Skin of body (tissue), 2 donors: ENCODE measurements around the gene MLXIPL. TPM values are rescaled to one million over a fixed set of nuclear protein-coding genes. Genes with fewer than 3 reads are reported as not detected.
"Not testable (repeated sequence)": the region's sequence is repeated elsewhere in the genome, so short reads cannot be mapped to it uniquely, and the experiment has no call there.

Source experiments
- DNase-seq: peaks from one replicate; lab custom pipeline; 2025; lab: John Stamatoyannopoulos, UW
- total RNA-seq: library from RNA; depleted of rRNA; stranded (reverse); fragments of >200 nt; gene quantifications from one replicate; pipeline ENCODE4 v1.2.3, GENCODE V29; 2014

The MLXIPL gene
- total RNA-seq, 1 donor from 2014 or later = 22.3 TPM

DNA sequence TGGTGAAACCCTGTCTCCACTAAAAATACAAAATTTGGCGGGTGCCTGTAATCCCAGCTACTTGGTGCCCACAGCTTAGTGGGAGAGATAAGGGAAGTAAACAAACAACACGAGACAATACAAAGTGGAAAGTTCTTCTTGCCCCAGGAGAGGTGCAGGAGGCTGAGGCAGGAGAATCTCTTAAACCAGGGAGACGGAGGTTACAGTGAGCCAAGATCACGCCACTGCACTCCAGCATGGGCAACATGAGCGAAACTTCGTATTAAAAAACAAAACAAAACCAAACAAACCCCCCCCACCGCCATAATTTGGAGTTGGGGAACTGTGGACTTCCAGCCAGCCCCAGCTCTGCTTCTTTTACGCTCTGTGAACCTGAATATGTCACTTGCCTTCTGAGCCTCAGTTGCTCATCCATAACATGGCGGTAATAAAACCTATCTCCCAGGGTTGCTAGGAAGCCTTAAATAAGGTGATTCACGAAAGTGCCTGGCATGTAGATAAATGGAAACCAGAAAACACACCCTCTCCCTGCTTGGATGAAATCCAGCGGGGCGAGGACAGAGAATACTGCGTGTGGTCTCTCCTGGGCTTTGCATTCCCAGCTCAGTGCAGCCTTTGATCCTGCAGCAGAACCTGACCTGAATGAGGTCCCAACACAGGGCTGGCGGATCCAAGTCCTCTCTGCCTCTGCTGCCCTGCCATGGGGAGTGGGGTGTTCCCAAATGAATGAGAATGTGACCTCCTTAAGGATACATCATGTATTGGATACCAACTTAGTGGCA is 10.2 kb downstream of the MLXIPL start:
- DNase-seq = no peak

DNA sequence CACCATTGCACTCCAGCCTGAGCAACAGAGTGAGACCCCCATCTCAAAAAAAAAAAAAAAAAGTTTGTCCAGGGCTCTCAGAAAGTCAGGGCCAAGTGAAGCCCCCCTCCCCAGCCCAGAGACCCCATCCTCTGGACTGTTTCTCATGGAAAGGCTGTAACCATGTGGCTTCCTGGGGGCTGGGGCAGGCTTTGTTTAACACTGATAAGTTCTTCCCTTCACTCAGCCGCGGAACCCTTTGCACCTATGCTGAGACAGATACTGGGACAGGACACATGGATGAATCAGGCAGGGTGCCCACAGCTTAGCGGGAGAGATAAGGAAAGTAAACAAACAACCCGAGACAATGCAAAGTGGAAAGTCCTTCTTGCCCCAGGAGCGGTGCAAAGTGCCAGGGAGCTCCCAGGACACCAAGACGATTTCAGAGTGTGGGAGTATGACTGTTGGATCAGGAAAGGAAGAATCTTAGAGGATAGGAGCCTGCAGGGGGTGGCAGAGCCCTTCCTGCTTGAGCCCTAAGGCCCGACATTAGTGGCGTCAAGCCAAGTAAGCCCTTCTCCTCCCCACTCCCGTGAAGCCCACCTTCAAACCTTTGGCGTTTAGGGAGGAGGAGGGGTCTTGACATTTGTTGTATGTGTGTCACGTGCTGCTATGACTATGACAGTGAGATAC is 11.6 kb downstream of the MLXIPL start:
- DNase-seq = no peak

DNA sequence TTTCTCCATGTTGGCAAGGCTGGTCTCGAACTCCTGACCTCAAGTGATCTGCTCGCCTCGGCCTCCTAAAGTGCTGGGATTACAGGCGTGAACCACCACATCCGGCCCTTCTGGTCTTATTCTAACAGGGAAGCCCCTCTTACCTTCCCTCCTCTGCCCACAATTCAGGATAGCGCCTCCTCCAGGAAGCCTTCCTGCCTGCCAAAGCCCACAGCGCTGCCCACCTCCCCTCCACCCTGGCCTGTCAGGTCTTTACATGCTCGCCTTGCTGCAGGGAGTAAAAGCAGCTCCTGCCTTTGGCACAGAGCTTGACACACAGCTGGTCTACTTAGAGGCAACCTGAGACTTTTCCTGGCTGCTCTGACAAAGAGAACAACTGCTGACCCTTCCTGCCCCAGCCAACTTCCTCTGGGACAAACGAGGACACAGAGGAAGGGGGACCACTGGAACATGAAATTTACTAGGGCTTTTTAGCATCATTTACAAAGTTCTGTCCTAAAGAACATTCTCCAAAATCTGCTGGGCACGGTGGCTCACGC is 13.2 kb downstream of the MLXIPL start:
- no peak for DNase-seq

DNA sequence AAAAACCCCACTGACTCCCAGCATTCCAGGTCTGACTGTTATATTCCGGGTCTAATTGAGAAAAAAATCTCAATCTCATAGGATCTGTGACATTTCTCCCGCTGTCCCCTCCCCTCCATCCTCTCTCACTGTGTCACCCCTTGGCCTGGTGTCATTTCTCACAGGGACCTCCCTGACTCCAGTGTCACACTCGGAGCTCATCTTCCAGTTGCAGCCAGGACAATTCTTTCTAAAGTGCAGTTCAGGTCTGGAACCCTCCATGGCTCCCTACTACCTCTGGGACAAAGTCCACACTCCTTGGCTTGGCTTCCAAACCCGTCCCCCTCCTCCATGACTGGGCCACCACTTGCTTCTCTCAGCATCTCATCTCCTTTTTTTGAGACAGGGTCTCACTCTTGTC is 14.2 kb downstream of the MLXIPL start:
- no peak for DNase-seq

DNA sequence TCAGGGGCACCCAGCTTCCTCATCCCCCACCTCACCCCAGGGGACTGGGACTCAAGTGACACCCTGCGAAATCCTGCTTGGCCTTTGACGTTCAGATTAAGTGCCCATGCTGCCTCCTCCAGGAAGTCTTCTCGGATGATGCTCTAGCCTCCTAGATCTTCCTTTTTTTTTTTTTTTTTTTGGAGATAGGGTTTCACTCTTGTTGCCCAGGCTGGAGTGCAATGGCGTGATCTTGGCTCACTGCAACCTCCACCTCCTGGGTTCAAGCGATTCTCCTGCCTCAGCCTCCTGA is 16.7 kb downstream of the MLXIPL start:
- not testable (repeated sequence) for DNase-seq

DNA sequence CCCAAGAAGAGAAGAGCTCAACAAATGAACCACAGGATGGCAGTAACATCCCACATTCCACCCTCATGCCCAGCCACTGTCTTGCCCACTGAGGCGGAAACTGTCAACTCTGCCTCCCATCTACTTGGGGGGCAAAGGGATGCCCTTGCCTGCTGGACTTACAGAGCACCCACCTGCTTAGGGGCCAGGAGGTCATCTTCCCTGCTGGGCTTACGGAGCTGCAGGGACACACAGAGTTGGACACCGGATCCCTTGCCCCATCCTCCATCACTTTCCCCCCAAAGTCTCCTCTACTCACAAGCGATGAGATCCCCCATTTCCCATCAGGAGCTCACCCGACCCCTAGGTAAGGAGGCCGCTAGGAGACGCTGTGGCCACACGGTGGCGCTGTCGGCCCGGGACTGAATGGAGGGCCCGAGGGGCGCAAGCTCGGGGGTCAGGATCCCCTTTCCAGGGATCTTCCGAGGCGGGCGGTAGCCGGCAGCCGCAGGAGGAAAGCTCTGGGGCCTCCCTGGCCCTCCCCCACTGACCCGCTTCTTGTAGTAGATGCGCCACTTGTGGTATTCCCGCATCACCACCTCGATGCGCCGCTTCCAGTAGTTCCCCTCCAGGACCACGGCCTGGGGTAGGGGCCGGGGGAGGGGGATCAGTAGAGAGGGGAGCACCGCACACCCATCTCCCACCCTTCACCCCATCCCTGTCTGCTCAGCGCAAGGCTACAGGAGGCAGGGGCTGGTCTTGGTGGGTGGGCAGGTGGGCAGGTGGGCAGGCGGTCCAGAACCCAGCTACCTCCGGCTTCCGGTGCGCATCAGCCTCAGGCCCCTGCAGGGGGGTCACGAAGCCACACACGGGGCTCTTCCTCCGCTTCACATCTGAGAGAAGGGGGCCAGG is 17.3 kb downstream of the MLXIPL start:
- DNase-seq = no peak

DNA sequence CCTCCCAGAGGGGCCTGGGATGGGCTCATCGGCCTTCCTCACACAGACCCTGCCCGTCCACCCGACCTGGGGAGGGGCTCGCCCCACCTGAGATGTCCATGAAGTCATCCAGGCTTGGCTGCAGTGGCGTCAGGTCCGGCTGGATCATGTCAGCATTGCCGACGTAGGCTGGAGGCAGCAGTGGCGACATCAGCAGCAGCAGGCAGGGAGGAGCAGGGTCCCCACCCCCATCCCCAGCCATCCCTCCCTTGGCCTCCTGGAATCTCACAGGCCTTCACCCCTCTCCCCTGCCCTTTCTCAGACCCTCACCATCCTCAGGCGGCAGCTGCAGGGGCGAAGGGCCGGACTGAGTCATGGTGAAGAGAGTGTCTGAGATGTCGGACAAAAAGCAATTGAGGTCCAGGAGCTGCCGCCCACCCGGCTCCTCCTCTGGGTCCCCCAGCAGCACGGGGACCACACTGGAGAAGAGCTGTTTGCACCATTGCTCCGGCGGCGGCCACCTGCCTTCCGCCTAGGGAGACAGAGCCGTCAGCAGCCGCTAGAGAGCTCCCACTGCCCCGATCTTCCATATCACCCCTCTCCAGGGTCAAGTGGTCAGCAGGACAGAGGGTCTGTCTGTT is 18.6 kb downstream of the MLXIPL start:
- no peak for DNase-seq

DNA sequence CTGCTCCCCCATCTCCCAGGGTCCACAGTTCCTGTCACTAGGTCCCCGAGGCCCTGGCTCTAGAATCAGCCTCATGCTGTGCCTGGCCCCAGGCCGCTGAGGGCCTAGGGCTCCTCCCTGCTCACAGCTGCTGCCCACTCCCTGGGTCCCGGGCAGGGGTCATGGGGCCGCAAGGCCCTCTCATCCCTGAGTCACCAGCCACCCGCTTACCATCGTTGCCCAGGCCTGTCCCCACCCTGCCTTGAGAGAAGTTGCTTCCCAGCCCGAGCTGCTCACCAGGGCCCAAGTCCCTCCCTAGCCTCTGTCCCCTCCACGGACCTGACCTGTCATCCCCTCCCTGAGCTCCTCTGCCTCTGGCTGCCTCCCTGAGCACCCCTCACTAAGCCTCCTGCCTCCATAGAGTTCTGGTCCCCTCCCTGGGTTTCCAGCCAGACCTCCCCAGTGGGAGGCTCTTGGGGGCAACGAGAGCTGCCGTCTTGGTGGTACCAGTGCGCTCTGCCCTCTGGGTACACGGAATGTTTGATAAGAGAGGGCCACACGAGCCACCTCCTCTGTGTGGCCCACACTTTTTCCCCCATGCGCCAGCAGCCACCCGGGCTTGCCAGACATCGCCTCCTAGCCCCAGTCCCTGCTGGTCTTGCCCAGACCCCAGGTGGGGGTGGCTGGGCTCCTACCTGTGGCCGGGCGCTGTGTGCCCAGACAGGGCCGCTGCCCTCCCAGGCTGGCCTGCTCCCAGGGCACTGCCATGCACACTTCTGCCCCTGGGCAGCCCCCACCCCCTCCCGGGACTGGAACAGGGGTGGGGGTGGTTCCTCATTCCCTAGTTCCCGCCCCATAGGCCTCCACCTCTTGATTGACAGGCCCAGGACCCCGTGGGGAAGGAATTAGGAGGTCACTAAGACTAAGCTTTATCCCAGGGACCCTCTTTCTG is 21.3 kb downstream of the MLXIPL start:
- DNase-seq = no peak

DNA sequence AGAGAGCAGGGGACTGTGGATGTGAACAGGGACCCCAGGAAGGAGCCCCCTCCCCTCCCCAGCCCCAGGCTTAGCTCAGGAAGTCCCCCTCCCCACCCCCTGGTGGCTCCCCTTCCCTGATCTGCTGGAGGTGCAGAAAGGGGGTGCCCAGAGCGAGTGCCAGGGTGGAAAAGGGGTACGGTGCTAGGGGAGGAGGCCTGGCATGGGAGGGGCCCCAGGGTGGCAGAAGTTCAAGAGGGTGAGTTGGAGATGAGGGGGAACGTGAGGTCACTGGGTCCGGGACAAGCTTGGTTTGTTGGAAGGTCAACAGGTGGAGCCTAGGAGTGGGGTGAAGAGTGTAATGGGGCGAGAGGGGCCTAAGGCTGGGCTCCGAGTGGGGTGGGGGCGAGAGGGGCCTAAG is 24.4 kb downstream of the MLXIPL start:
- DNase-seq = no peak

DNA sequence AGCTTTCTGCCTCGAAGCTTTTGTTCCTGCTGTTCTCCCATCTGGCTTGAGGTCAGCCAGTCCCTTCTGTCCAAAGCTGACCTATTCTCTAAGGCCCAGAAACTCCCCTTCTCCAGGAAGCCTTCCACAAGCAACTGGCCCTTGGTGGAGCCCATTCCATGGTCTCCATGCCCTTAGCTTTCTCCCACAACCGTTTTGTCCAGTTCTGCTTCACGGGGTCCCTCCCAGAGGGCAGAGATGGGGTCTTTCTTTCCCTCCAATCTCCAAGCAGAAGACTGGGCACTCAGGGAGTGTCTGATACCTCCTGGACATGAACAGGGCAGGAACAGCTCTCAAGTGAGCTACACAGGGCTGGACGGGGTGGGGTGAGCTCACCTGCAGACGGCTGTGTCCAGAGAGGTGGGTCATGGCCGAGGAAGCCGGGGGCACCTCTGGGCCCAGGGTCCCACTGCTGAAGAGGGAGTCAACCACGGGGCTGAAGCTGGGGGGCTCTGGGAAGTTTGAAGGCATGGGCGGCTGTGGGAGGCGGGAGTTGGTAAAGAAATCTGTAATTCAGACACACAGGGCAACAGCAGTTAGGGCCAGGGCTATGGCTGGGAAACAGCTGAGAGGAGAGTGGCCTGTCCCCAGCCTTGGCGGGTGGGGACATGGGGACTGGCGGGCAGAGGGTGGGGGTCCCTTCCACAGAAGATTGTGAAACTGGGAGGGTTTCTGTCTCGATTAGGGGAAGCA is 25.0 kb downstream of the MLXIPL start:
- DNase-seq = no peak

DNA sequence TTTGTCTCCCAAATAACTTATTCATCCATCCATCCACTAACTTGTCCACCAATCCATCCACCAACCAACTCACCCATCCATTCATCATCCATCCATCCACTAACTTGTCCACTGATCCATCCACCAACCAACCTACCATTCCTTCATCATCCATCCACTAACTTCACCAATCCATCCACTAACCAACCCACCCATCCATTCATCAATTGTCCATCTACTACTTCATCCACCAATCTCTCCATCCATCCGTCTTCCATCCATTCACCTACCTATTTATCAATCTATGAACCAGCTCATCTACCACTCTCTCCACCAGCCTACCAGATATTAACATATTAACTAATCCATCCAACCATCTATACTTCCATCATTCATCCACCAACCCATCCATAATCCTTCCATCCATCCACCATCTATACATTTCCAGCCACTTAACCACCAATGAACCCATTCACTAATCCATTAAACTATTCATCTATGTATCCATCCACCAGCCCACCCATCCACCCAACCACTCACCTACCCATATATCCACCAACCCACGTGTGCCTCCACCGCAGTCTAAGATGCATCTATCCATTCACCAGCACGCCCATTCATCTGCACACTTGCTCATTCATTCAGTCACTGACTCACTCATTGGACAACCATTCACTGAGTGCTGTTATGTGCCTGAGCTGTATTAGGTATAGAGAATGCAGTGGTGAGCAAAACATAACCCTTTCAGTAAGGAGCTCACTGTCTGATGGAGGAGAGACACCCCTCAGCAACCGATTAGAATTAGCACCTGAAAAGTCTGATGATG is 26.1 kb downstream of the MLXIPL start:
- no peak for DNase-seq

DNA sequence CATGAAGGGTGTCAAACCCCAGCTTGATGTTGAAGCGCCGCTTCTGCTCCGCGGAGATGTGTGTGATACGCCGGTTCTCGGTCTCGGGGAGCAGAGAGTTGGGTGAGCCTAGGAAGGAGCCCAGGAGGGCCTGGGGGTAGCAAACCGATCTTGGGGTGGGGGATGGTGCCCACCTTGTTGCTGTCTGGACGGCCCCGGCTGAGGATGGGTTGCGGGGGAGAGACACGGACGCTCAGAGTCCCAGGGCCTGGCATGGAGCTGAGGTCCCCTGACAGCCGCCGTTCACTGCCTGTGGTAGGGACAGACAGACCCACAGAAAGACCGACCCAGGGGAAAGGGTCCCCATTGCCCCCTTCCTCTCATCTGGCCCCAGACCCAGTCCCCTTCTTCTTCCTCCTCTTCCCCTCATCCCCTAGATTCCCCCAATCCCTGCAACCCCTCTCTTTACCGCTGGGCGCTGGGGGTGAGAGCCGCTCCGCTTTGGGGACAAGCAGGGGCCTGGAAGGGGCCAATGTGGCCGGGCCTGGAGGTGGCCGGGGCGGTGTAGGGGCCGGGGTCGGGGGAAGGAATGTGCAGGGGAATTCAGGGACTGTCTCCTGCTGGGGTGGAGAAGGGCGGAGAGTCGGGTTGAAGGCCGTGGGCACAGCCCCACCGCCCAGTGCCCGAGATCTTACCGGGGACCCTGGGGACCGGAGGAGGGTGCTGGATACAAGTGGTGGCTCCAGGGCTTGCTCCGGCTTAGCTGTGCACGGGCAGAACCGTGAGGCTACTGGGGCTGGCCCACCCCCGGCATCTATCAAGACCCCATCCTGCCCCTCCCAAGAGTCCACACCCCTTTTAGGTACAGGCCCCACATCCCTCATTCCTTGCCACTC is 27.9 kb downstream of the MLXIPL start:
- DNase-seq = no peak

DNA sequence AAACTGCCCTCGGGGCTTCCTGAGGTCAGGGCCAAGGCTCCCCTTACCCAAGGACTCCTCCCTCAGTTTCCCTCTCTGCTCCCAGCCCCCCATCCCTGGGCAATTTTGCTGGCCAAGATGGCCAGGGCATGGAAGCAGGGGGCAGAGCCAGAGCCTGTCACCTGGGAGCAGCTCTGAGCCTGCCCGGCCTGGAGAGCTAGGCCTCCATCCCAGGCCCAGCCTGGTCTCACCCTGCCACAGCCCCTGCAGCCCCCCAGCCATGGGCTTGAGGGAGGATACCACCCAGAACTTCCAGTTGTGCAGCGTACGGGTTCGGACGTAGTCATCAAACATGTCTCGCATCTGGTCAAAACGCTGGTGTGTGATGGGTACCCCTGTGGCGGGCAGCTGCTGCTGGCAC is 29.0 kb downstream of the MLXIPL start:
- DNase-seq = no peak

DNA sequence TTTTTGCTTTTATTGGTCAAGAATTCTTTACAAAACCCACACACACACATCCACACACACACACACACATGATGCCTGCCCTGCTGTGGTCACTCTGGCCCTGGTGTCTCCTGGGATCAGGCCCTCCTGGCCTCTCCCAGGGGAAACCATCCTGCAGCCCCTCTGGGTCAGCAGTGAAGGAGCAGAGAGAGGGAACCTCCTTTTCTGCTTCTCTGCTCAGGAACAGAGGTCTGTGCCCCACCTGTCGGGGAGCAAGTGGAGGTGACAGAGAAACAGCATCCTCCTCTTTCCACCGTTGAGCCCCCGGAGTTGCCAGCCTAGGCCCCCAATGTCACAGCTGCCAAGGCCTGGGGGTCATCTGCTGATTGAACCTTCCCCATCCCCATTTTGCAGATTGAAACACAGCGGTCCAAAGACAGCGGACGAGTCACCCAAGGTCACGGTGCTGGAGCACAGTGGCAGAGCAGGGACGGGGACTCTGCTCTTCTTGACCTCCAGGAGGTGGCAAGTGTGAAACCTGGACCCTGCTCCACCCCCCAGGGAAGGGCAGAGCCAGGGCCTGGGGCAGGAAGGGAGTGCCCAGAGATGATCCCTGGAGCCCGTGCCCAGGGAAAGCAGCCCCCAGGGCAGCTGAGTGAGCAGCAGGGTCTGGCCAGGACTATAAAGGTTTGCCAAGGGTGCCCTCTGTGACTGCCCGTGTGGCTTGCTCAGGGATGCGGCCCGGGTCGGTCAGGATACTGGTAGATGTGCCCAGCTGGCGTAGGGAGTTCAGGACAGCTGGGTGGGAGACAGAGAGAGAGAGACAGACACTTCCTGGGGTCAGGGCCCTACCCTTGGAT is 30.9 kb downstream of the MLXIPL start:
- DNase-seq = no peak

DNA sequence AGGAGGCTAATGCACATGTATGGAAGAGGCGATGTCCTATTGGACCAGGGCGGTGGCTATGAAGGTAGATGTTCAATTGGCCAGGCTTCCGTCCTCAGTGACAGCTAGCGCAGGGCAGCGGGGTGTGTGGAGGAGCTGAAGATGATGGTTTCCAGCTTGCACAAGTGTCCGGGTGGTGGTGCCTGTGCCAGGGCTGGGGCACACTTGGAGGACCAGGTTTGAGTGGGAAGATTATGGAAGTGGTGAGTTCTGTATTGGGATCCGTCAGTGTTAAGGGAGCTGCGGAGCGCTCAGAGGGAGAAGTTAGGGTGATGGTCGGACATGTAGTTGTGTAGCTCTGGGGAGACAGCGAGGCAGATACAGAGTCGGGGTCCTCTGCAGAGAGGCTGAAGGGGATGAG is 37.4 kb downstream of the MLXIPL start:
- no peak for DNase-seq

DNA sequence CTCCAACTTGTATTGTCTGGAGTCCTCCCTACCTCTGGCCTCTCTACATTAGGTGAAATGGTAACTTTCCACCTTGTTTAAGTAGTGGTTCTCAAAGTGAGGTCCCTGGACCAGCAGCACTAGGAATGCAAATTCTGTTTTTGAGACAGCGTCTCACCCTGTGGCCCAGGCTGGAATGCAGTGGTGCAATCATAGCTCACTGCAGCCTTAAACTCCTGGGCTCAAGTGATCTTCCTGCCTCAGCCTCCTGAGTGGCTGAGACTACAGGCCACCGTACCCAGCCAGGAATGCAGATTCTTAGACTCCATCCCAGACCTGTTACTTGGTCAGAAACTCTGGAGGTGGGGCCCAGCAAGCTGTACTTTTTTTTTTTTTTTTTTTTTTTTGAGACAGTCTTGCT is 39.1 kb downstream of the MLXIPL start:
- no peak for DNase-seq

DNA sequence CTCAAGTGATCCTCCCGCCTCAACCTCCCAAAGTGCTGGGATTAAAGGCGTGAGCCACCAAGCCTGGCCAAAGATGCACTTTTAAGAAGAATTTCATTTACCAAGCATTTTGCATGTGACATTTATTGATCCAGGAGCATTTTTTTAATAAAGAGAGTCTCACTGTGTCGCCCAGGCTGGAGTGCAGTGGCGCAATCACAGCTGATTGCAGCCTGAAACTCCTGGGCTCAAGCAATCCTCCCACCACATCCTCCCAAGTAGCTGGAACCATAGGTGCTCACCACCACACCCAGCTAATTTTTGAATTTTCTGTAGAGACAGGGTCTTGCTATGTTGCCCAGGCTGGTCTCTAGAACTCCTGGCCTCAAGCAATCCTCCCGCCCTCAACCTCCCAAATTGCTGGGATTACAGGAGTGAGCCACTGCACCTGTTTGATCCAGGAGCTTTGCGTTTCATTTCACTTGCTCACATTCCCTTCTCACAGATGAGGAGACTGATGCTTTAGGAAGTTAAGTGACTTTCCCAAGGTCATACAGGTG is 41.6 kb downstream of the MLXIPL start:
- no peak for DNase-seq
